DMS79 (cell line): ENCODE results near the gene EEFSEC.
A peak's percentile ranks its signal among the peaks of the same experiment; 100 is the strongest.

Source experiments
- DNase-seq: peaks from one replicate; lab custom pipeline; 2025; lab: John Stamatoyannopoulos, UW

EEFSEC gene

GRCh38 chr3:128394033-128394432, 240.8 kb downstream of the EEFSEC start:
- DNase-seq, result no peak

- DNase-seq, result no peak
These were observed 241.8 kb downstream of the EEFSEC start for GRCh38 chr3:128395046-128395445.

GRCh38 chr3:128395500-128396162, 242.3 kb downstream of the EEFSEC start:
- no peak for DNase-seq

GRCh38 chr3:128397484-128397883, 244.2 kb downstream of the EEFSEC start:
- DNase-seq, result no peak

- DNase-seq, result no peak
These were observed 245.3 kb downstream of the EEFSEC start for GRCh38 chr3:128398586-128398985.

GRCh38 chr3:128399221-128399915, 246.1 kb downstream of the EEFSEC start:
- no peak for DNase-seq

GRCh38 chr3:128400671-128401070, 247.4 kb downstream of the EEFSEC start:
- no peak for DNase-seq

- no peak for DNase-seq
These were observed 249.0 kb downstream of the EEFSEC start for GRCh38 chr3:128402319-128402718.

- no peak for DNase-seq
These were observed 249.7 kb downstream of the EEFSEC start for GRCh38 chr3:128402998-128403397.

GRCh38 chr3:128404276-128405068, 251.2 kb downstream of the EEFSEC start:
- DNase-seq, result peak; percentile 10

- no peak for DNase-seq
These were observed 252.4 kb downstream of the EEFSEC start for GRCh38 chr3:128405554-128406277.

GRCh38 chr3:128407247-128407646, 254.0 kb downstream of the EEFSEC start:
- no peak for DNase-seq

GRCh38 chr3:128408012-128408692, 254.9 kb downstream of the EEFSEC start:
- DNase-seq, result no peak

- no peak for DNase-seq
These were observed 255.7 kb downstream of the EEFSEC start for GRCh38 chr3:128408693-128409623.

- no peak for DNase-seq
These were observed 256.6 kb downstream of the EEFSEC start for GRCh38 chr3:128409624-128410581.

- no peak for DNase-seq
These were observed 257.6 kb downstream of the EEFSEC start for GRCh38 chr3:128410669-128411573.

GRCh38 chr3:128411574-128412064, 258.3 kb downstream of the EEFSEC start:
- DNase-seq, result no peak
